Measurements from ENCODE around the gene SUSD4. TPM values are rescaled to one million over a fixed set of nuclear protein-coding genes. Genes with fewer than 3 reads are reported as not detected.

SUSD4 gene
- total RNA-seq, 4 donors from 2014 or later = 0.24 to 3.2 (median 0.90) TPM

- no peak for TF ChIP-seq CTCF (IDR thresholded peaks at IDR 0.05)
- DNase-seq (ENCODE audit: low spot score) (no peak), ATAC-seq (ENCODE audit: low FRiP score) (no peak)
Measured at GRCh38 chr1:223201967-223202366, 162.0 kb downstream of the SUSD4 start.

- DNase-seq (ENCODE audit: low spot score) = no peak
- ATAC-seq (ENCODE audit: low FRiP score) = no peak
Measured at GRCh38 chr1:223200903-223201302, 163.1 kb downstream of the SUSD4 start.

DNA sequence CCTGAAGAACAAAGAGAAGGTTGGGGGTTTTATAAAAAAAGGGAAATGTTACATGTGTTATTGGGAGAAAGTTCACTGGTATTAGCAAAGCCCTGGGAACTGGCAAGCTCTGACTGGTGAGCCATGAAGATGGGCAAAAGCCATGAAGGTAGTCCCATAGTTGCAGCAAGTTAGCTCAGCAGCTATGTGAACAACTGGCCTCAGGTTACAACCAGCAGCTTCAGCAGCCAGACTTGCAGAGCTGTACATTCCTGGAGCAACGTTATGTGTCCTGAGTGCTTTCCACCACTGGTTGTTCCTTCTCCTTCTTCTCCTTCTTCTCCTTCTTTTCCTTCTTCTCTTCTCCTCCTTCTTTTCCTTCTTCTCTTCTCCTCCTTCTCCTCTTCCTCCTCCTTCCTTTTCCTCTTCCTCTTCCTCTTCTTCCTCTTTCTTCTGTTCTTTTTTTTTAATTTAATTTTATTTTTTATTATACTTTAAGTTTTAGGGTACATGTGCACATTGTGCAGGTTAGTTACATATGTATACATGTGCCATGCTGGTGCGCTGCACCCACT, 164.8 kb downstream of the SUSD4 start:
- ATAC-seq (ENCODE audit: low FRiP score) (no peak), DNase-seq (ENCODE audit: low spot score) (no peak)
- no peak for TF ChIP-seq CTCF (IDR thresholded peaks at IDR 0.05)

More at GRCh38 chr1:223200903-223201302, 163.1 kb downstream of the SUSD4 start:
- TF ChIP-seq CTCF (IDR thresholded peaks at IDR 0.05) = no peak

- ATAC-seq (ENCODE audit: low FRiP score) (no peak), DNase-seq (ENCODE audit: low spot score) (no peak)
- no peak for TF ChIP-seq CTCF (IDR thresholded peaks at IDR 0.05)
Measured at GRCh38 chr1:223198628-223198965, 165.4 kb downstream of the SUSD4 start.

GRCh38 chr1:223197923-223198627, 165.9 kb downstream of the SUSD4 start:
- DNase-seq (ENCODE audit: low spot score) (no peak), ATAC-seq (ENCODE audit: low FRiP score) (no peak)
- no peak for TF ChIP-seq CTCF (IDR thresholded peaks at IDR 0.05)

DNA sequence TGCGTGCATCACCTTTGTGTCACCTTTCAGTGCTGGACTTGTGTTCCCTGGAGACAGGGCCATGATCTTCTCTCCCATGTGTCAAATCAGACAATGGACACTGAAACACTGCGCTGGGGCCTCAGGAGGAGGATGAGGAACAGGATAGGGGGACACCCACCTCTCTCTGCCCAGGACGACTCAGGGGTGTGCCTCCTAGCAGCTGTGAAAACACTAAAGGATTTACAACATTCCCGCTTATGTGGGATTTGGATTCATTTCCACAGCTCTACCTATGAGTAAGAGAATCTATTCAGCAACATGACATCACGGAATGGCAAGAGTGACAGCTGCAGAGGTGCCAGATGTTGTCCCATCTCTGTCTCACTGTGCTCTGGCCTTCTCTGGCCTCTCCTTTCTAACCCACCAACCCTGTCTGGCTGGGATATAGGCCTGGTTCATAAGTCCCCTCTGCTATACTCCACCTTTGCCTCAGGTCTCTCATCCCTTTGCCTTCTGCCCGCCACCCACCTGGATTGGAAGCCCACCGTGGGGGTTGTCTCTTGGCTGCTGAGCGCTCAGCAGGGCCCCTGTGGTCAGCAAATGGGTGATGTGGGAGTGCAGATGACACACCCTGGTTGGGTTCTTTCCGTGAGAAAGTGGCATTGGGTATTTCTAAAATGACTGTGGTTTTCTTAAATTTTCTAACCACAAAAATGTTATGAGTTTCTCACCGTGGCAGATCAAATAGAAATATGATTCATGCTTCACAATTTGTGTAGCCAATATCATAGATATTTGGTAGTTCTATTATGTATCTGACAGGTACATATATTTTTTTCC, 173.9 kb downstream of the SUSD4 start:
- ATAC-seq (ENCODE audit: low FRiP score) (no peak), DNase-seq (ENCODE audit: low spot score) (no peak)
- TF ChIP-seq CTCF (IDR thresholded peaks at IDR 0.05) = no peak

Measured in omental fat pad (tissue), 4 donors.